Left ventricle myocardium inferior (tissue), 1 donor: Measurements from ENCODE around the gene MYRF. TPM values are rescaled to one million over a fixed set of nuclear protein-coding genes. Genes with fewer than 3 reads are reported as not detected.

Experiments
- DNase-seq: peaks from one replicate; pipeline ENCODE4 v3.0.0-alpha.2; 2020
- H3K27ac ChIP-seq: fragments of 200-600 bp; replicated peaks from 2 replicates; pipeline ENCODE4 v1.8.0; 2021
- H3K27me3 ChIP-seq: fragments of 200-600 bp; 2 replicates; pipeline ENCODE4 v1.8.0; 2021; ENCODE audit warnings: low read depth
- H3K36me3 ChIP-seq: fragments of 200-600 bp; 2 replicates; pipeline ENCODE4 v1.8.0; 2021
- H3K4me1 ChIP-seq: fragments of 200-600 bp; 2 replicates; pipeline ENCODE4 v1.8.0; 2021
- H3K4me3 ChIP-seq: fragments of 200-600 bp; 2 replicates; pipeline ENCODE4 v1.8.0; 2021; ENCODE audit warnings: mild to moderate bottlenecking, moderate library complexity
- H3K9me3 ChIP-seq: fragments of 200-600 bp; replicated peaks from 2 replicates; pipeline ENCODE4 v1.8.0; 2021
- intact Hi-C: fragments of 100-400 bp; cut with micrococcal nuclease; formaldehyde crosslinking; loops from one replicate; pipeline ENCODE4 v1.11.0; 2022
- total RNA-seq: library from RNA; stranded (reverse); fragmentation: NEBNext Ultra II Directional; extraction: Animal tissue kit (Norgen Biotek cat#: 25700); gene quantifications from one replicate; pipeline ENCODE4 v1.2.1, GENCODE V29; 2021
- TF ChIP-seq, protein P1 (sequence below): fragments of 200-600 bp; IDR thresholded peaks from 2 replicates; pipeline ENCODE4 v1.8.0; 2021; ENCODE audit warnings: antibody characterized with exemption, mild to moderate bottlenecking, borderline replicate concordance
- donor health status: DM: no; HTN: yes; CAD: no; lungs with severe emphysema.

Gene MYRF
- total RNA-seq, 1 donor from 2014 or later, result 0.14 TPM

DNA sequence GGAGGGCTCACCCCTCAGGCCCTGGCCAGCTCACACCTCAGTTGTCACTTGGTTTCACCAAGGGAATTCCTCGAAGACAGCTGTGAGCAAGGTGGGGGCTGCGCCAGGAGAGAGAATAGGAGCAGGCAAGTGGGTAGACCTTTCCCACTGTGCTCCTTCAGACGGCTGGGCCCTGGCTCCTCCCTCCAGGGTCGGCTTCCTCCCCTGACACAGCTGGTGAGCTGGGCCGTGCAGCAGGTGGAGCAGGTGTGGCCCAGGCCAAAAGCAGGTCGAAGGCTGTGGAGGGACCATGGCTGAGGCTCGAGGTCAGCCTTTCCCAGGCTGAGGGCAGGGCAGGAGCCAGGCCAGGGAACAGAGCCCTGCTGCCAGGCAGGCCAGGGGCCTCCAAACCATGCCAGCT, 12.5 kb upstream of the MYRF start:
- H3K27me3 ChIP-seq, result no peaks in the 10 kb centered on the region
- no peak overlapping the region for H3K4me3 ChIP-seq
- intact Hi-C loops, result no loop called here
- no peak for DNase-seq
- peaks cover 40% of the 10 kb centered on the region for H3K36me3 ChIP-seq
- TF ChIP-seq, protein P1, sequence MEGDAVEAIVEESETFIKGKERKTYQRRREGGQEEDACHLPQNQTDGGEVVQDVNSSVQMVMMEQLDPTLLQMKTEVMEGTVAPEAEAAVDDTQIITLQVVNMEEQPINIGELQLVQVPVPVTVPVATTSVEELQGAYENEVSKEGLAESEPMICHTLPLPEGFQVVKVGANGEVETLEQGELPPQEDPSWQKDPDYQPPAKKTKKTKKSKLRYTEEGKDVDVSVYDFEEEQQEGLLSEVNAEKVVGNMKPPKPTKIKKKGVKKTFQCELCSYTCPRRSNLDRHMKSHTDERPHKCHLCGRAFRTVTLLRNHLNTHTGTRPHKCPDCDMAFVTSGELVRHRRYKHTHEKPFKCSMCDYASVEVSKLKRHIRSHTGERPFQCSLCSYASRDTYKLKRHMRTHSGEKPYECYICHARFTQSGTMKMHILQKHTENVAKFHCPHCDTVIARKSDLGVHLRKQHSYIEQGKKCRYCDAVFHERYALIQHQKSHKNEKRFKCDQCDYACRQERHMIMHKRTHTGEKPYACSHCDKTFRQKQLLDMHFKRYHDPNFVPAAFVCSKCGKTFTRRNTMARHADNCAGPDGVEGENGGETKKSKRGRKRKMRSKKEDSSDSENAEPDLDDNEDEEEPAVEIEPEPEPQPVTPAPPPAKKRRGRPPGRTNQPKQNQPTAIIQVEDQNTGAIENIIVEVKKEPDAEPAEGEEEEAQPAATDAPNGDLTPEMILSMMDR, result no peak
- H3K4me1 ChIP-seq, result no peaks in the 10 kb centered on the region
- H3K27ac ChIP-seq, result no peak overlapping the region
- H3K9me3 ChIP-seq, result no peaks in the 10 kb centered on the region

DNA sequence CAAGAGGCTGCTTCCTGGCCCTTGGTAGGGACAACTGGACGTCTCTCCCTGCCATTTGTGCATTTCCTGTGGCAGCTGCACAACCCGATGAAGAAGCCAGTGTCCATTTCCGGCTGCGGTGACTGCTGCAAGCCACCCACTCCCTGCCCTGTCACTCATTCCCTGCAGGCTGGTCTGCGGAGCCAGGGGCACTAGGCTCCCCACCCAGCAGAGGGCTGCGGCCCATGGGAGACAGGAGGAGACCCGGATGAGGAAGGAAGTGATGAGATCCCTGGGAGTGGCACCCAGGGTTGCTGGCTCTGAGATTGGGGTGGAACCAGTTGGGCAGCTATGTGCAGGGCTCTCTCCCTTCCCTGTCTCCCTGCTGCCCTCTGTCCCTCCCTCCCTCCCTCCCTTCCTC, 10.0 kb upstream of the MYRF start:
- H3K4me1 ChIP-seq, result no peaks in the 10 kb centered on the region
- H3K36me3 ChIP-seq, result peaks cover 25% of the 10 kb centered on the region
- H3K27me3 ChIP-seq, result no peaks in the 10 kb centered on the region
- no peaks in the 10 kb centered on the region for H3K9me3 ChIP-seq
- DNase-seq, result no peak
- H3K4me3 ChIP-seq, result no peak overlapping the region
- TF ChIP-seq, protein P1, result no peak
- intact Hi-C loops, result no loop called here
- peak overlapping the region; percentile 8 for H3K27ac ChIP-seq

DNA sequence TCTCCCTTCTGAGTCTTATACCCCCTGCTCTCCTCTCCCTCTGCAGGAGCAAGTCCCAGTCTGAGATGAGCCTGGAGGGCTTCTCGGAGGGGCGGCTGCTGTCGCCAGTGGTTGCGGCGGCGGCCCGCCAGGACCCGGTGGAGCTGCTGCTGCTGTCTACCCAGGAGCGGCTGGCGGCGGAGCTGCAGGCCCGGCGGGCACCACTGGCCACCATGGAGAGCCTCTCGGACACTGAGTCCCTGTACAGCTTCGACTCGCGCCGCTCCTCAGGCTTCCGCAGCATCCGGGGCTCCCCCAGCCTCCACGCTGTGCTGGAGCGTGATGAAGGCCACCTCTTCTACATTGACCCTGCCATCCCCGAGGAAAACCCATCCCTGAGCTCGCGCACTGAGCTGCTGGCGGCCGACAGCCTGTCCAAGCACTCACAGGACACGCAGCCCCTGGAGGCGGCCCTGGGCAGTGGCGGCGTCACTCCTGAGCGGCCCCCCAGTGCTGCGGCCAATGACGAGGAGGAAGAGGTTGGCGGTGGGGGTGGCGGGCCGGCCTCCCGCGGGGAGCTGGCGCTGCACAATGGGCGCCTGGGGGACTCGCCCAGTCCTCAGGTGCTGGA, 8.8 kb upstream of the MYRF start:
- DNase-seq, result no peak
- TF ChIP-seq, protein P1, result no peak
- Histone ChIP-seq H3K27me3 (no peaks in the 10 kb centered on the region), H3K4me3 (no peak overlapping the region), H3K9me3 (no peaks in the 10 kb centered on the region), H3K4me1 (peaks cover 8% of the 10 kb centered on the region), H3K27ac (no peak overlapping the region), H3K36me3 (peaks cover 20% of the 10 kb centered on the region)
- intact Hi-C loops, result no loop called here

DNA sequence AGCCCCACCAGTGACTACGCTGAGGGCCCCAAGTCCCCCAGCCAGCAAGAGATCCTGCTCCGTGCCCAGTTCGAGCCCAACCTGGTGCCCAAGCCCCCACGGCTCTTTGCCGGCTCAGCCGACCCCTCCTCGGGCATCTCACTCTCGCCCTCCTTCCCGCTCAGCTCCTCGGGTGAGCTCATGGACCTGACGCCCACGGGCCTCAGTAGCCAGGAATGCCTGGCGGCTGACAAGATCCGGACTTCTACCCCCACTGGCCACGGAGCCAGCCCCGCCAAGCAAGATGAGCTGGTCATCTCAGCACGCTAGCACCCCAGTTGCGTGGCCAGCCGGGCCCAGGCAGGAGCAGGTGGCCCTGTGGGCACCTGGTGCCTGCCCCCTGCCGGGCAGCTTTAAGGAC, 8.3 kb upstream of the MYRF start:
- Histone ChIP-seq H3K4me1 (peaks cover 8% of the 10 kb centered on the region), H3K9me3 (no peaks in the 10 kb centered on the region), H3K27ac (no peak overlapping the region), H3K4me3 (no peak overlapping the region), H3K27me3 (no peaks in the 10 kb centered on the region), H3K36me3 (peaks cover 20% of the 10 kb centered on the region)
- intact Hi-C loops, result no loop called here
- TF ChIP-seq, protein P1, result no peak
- no peak for DNase-seq

DNA sequence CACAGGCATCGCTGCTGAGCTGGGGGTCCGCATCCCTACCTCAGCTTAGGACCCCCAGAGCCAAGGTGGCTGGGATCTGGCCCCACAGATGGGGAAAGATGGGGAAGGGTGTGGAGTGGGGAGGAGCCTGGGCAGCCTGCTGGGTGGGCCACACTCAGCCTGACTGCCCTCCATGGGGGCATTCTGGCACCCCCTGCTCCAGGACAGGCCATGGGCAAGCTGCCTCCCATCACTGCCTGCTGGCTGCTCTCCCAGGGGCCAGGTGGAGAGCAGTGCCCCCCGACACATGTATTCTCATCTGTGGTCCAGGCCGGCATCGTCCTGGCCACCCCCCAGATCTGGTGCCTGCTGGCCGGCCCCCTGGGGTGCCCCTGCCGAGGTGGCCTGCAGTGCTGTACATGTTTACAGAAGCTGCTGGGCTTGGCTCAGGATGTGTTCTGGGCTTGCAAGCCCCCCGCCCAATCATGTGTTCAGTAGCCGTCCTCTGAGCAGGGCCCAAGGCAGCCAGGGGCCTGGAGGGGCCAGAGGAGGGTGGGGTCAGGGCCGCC, 7.8 kb upstream of the MYRF start:
- DNase-seq, result no peak
- intact Hi-C loops, result no loop called here
- H3K27me3 ChIP-seq, result peaks cover 3% of the 10 kb centered on the region

More for the DNA sequence above, 7.8 kb upstream of the MYRF start:
- H3K36me3 ChIP-seq, result peaks cover 20% of the 10 kb centered on the region
- peaks cover 8% of the 10 kb centered on the region for H3K4me1 ChIP-seq
- H3K27ac ChIP-seq, result no peak overlapping the region
- no peaks in the 10 kb centered on the region for H3K9me3 ChIP-seq
- TF ChIP-seq, protein P1, result no peak
- no peak overlapping the region for H3K4me3 ChIP-seq
